Parathyroid adenoma (tissue), 2 donors: Measurements from ENCODE around the gene CEMIP.

Source experiments
- H2AFZ ChIP-seq: fragments of 300-600 bp; sonication (generic); one replicate; pipeline ENCODE4 v1.7.0; 2017; ENCODE audit warnings: antibody characterized with exemption, mild to moderate bottlenecking
- H3K27ac ChIP-seq: fragments of 300-600 bp; sonication (generic); one replicate; pipeline ENCODE4 v1.7.0; 2017
- H3K27me3 ChIP-seq: fragments of 300-600 bp; sonication (generic); one replicate; pipeline ENCODE4 v1.7.0; 2017; ENCODE audit warnings: low read length; ENCODE audit not compliant: control insufficient read depth, insufficient read depth
- H3K36me3 ChIP-seq: fragments of 300-600 bp; sonication (generic); one replicate; pipeline ENCODE4 v1.7.0; 2017; ENCODE audit warnings: low read length; ENCODE audit not compliant: control insufficient read depth, insufficient read depth
- H3K4me1 ChIP-seq: fragments of 300-600 bp; sonication (generic); one replicate; pipeline ENCODE4 v1.7.0; 2017; ENCODE audit warnings: control low read depth
- H3K4me2 ChIP-seq: fragments of 300-600 bp; sonication (generic); one replicate; pipeline ENCODE4 v1.7.0; 2017; ENCODE audit warnings: low read length
- H3K4me3 ChIP-seq: fragments of 300-600 bp; sonication (generic); one replicate; pipeline ENCODE4 v1.7.0; 2017; ENCODE audit warnings: low read depth, low read length
- H3K79me2 ChIP-seq: fragments of 300-600 bp; sonication (generic); one replicate; pipeline ENCODE4 v1.7.0; 2017; ENCODE audit warnings: control low read depth
- H3K9ac ChIP-seq: fragments of 300-600 bp; sonication (generic); one replicate; pipeline ENCODE4 v1.7.0; 2017; ENCODE audit warnings: mild to moderate bottlenecking
- H3K9me3 ChIP-seq: fragments of 300-600 bp; sonication (generic); one replicate; pipeline ENCODE4 v1.7.0; 2017; ENCODE audit warnings: low read length; ENCODE audit not compliant: control insufficient read depth
- CTCF ChIP-seq: fragments of 300-600 bp; sonication (generic); IDR thresholded peaks from one replicate; pipeline ENCODE4 v1.7.0; 2017; ENCODE audit warnings: antibody characterized with exemption, mild to moderate bottlenecking
- donor health status: primary hyperparathyroidism.

CEMIP gene

GRCh38 chr15:81000144-81000623, 221.0 kb downstream of the CEMIP start:
- Histone ChIP-seq H3K9me3 (no peaks in the 10 kb centered on the region), H3K9ac (peak overlapping the region; percentile 37), H3K4me1 (no peaks in the 10 kb centered on the region), H3K79me2 (no peaks in the 10 kb centered on the region), H3K4me3 (peak overlapping the region; percentile 83), H3K27ac (peak overlapping the region; percentile 85), H2AFZ (peak overlapping the region; percentile 94), H3K27me3 (no peaks in the 10 kb centered on the region), H3K36me3 (no peaks in the 10 kb centered on the region), H3K4me2 (peak overlapping the region; percentile 86)
- no peak for TF ChIP-seq CTCF

- Histone ChIP-seq H2AFZ (peak within 1 kb of the TSS; percentile 94), H3K9ac (peak within 1 kb of the TSS; percentile 46), H3K36me3 (no peaks in the 10 kb centered on the region), H3K27me3 (no peaks in the 10 kb centered on the region), H3K79me2 (no peaks in the 10 kb centered on the region), H3K4me3 (peak within 1 kb of the TSS; percentile 83), H3K9me3 (no peaks in the 10 kb centered on the region), H3K4me1 (no peaks in the 10 kb centered on the region), H3K4me2 (peak within 1 kb of the TSS; percentile 86), H3K27ac (peak within 1 kb of the TSS; percentile 85)
- no peak for TF ChIP-seq CTCF
Measured at GRCh38 chr15:81000624-81001151, 221.5 kb downstream of the CEMIP start, which contains the start of gene TLNRD1. TSS of gene TLNRD1 (plus strand) at chr15:81000923. CDS start at chr15:81002272, 1,349 bp downstream.
